SK-N-MC (cell line): ENCODE measurements around the gene BICD1.

Source experiments
- EZH2 ChIP-seq: fragments of 200-600 bp; sonication (generic); IDR thresholded peaks from one replicate; pipeline ENCODE4 v1.6.1; 2017; ENCODE audit warnings: antibody characterized with exemption
- POLR2AphosphoS5 ChIP-seq: IDR thresholded peaks from 2 replicates; pipeline ENCODE4 v1.6.1; 2012; ENCODE audit warnings: mild to moderate bottlenecking, low read depth, low read length, borderline replicate concordance

DNA sequence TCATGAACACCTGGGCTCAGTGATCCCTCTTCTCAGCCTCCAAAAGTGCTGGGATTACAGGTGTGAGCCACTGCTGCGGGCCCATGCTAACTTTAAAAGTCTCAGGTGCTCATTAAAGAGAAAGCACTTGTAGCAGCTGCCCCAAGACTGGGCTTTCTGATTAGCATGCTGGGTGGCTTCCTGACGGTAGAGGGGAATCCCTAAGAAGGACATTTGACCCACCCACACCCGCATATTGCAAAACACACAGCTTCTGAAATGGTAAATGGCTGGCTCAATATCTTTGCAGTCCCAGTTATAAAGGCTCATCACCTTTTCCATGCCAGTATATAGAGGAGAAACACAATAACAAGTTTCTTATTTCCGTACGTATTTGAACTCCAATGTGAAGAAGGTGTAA is 19.3 kb upstream of the BICD1 start:
- TF ChIP-seq POLR2AphosphoS5 = no peak
- no peak for TF ChIP-seq EZH2
